Caco-2 (cell line): ENCODE data around the gene IMPDH1. TPM values are rescaled to one million over a fixed set of nuclear protein-coding genes. Genes with fewer than 3 reads are reported as not detected.
A peak's percentile ranks its signal among the peaks of the same experiment; 100 is the strongest.

ENCODE experiments used
- Bru-seq: library from RNA; stranded (reverse); fragments of 400-500 nt; gene quantifications from one replicate; lab custom pipeline; 2021; lab: Mats Ljungman, UMichigan
- BruChase-seq, 2 experiments: library from RNA; stranded (reverse); fragments of 400-500 nt; gene quantifications; one replicate each; lab custom pipeline; 2021; lab: Mats Ljungman, UMichigan
- BruUV-seq: library from RNA; stranded (reverse); fragments of 400-500 nt; replicated peaks from 2 replicates; lab custom pipeline; 2021; lab: Mats Ljungman, UMichigan
- CTCF ChIA-PET: fragments of 300-600 bp; sonication (Branson Sonifier 250); formaldehyde crosslinking; loops from one replicate; lab custom pipeline; 2022; ENCODE audit warnings: antibody characterized with exemption; lab: Charles Lee
- POLR2A ChIA-PET: fragments of 300-600 bp; sonication (Branson Sonifier 250); formaldehyde crosslinking; loops from one replicate; lab custom pipeline; 2022; ENCODE audit warnings: antibody characterized with exemption; lab: Charles Lee
- DNase-seq, 2 experiments: peaks; one replicate each; pipeline versions ENCODE4 v3.0.0 to v3.0.0-alpha.2; 2020 to 2022
- H3K27me3 ChIP-seq: replicated peaks from 2 replicates; pipeline ENCODE4 v1.6.0; 2011; ENCODE audit warnings: low read length; ENCODE audit not compliant: control insufficient read depth, insufficient read depth
- H3K36me3 ChIP-seq: 2 replicates; pipeline ENCODE4 v1.5.1; 2011; ENCODE audit warnings: low read length; ENCODE audit not compliant: control insufficient read depth, insufficient read depth
- H3K4me1 ChIP-seq: fragments of 250-450 bp; sonication (Bioruptor Pico); 2 replicates; pipeline ENCODE4 v1.5.1; 2020; ENCODE audit warnings: mild to moderate bottlenecking
- H3K4me3 ChIP-seq: 2 replicates; pipeline ENCODE4 v1.5.1; 2011; ENCODE audit warnings: low read depth, mild to moderate bottlenecking, control low read depth, low read length
- H3K9me3 ChIP-seq: fragments of 250-450 bp; sonication (Bioruptor Pico); 2 replicates; pipeline ENCODE4 v1.5.1; 2020; ENCODE audit warnings: mild to moderate bottlenecking, moderate library complexity
- H3K27ac Mint-ChIP-seq: one replicate; pipeline ENCODE4 v1.8.0; 2022; ENCODE audit warnings: mixed read lengths; ENCODE audit not compliant: unreplicated experiment
- H3K27me3 Mint-ChIP-seq: one replicate; pipeline ENCODE4 v1.8.0; 2022; ENCODE audit warnings: mixed read lengths; ENCODE audit not compliant: insufficient read depth, unreplicated experiment
- H3K36me3 Mint-ChIP-seq: one replicate; pipeline ENCODE4 v1.8.0; 2022; ENCODE audit warnings: mild to moderate bottlenecking, mixed read lengths; ENCODE audit not compliant: insufficient read depth, unreplicated experiment
- H3K4me1 Mint-ChIP-seq: one replicate; pipeline ENCODE4 v1.8.0; 2022; ENCODE audit warnings: low read depth, mixed read lengths; ENCODE audit not compliant: unreplicated experiment
- H3K4me3 Mint-ChIP-seq: one replicate; pipeline ENCODE4 v1.8.0; 2022; ENCODE audit warnings: mild to moderate bottlenecking, moderate library complexity, mixed read lengths; ENCODE audit not compliant: unreplicated experiment
- H3K9me3 Mint-ChIP-seq: one replicate; pipeline ENCODE4 v1.8.0; 2022; ENCODE audit warnings: mixed read lengths; ENCODE audit not compliant: unreplicated experiment
- intact Hi-C: fragments of 100-400 bp; cut with micrococcal nuclease; formaldehyde crosslinking; loops from one replicate; pipeline ENCODE4 v1.10.0; 2022; ENCODE audit not compliant: unreplicated experiment
- long read RNA-seq: library from polyadenylated mRNA; stranded (forward); transcript quantifications from one replicate; pipeline ENCODE4 v2.0.0, GENCODE V29; 2022
- total RNA-seq: library from RNA; stranded (reverse); gene quantifications from 2 replicates; pipeline ENCODE4 v1.2.3, GENCODE V29; 2022
- TF ChIP-seq, protein P1 (sequence below), 2 experiments: fragments of 200-600 bp in 1 of 2; IDR thresholded peaks; 1 replicate in 1 of 2; 2 replicates in 1 of 2; pipeline versions ENCODE4 v1.5.1 to v1.8.0; 2011 to 2022; ENCODE audit warnings: antibody characterized with exemption in 1 of 2, control low read depth in 1 of 2, inconsistent platforms in 1 of 2, low read depth in 1 of 2, low read length in 1 of 2, mild to moderate bottlenecking in 1 of 2, moderate library complexity in 1 of 2; ENCODE audit not compliant: insufficient read depth in 1 of 2, severe bottlenecking in 1 of 2, unreplicated experiment in 1 of 2

Gene IMPDH1
- total RNA-seq (39.9 and 43.5 TPM in 2 replicates), Bru-seq, nascent RNA (percentile 54 among the genes with signal in this experiment), BruChase-seq, experiment 1, labeled RNA remaining after a 2-hour chase (percentile 52 among the genes with signal in this experiment), BruChase-seq, experiment 2, labeled RNA remaining after a 6-hour chase (percentile 63 among the genes with signal in this experiment)
- long read RNA-seq, transcript IMPDH1-202 (15 exons, 2,479 nt): major isoform, 5 of 86 reads
- long read RNA-seq, partial matches to known transcripts: 59 of 86 reads
- long read RNA-seq, other reads (novel, unspliced or antisense): 21 of 86 reads

DNA sequence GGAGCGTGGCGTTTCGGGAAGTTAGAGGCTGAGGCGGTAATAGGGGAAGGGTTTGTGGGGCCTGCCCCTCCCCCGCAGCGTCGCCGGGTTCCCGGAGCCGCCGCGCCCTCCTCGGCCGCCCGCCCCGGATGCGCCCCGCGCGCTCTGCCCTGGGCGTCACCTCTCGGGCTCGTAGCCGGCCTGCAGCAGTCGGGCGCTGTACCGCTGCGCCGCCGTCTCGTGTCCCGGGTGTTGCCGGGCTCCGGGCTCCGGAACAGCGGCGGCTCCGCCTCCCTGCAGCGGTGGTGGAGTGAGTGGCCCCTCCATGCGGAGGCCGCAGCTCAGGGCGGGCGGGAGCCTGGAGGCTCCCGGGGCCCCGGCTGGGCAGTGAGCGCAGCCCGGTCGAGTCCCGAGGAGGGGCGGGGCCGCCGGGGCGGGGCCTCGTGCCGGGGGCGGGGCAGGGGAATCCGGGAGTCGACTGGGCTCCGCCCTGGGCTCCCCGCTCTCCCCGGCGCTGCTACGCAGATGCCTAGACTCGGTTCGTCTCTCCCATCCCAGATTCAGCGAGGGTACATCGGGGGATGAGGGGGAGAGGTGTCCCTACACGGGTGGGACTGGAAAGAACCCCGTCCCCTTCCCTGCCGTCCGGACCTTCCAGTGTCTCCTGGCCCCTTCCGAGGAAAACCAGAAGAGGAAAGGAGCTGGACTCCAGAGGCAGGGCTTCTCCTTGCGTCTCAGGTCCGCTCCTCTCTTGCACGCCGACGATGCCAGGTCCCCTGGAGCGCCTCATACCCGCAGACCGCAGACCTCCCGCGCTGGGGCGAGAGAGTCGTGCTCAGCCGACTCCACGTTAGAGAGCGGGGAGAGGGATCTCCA is at the start of gene IMPDH1:
Gene IMPDH1 (minus strand): TSS at position 387 of the 855 bp plus-strand sequence. CDS start 81 bp downstream, at position 306.
- H3K36me3 Mint-ChIP-seq: no peaks in the 10 kb centered on the region
- ChIA-PET CTCF (interaction anchor here (0.6 to 1.4 kb wide), 9 partner anchors 12 to 504 kb away, joined by 3 to 7 read pairs (median 4); no protein-coding TSS in a partner anchor), POLR2A (interaction anchor here (1.4 kb wide), 1 partner anchor 66 kb away, joined by 3 read pairs; the partner anchor contains the start of gene RBM28)
- H3K4me3 ChIP-seq: peak within 1 kb of the TSS; percentile 45
- no peaks in the 10 kb centered on the region for H3K27me3 Mint-ChIP-seq
- peak within 1 kb of the TSS; percentile 57 for H3K27ac Mint-ChIP-seq
- BruUV-seq: no TSS peak
- H3K9me3 ChIP-seq: no peaks in the 10 kb centered on the region; the same call in 1 of the 2 replicates
- intact Hi-C loops: loop anchor here (1.0 kb wide), 1 partner anchor 12 kb away; no protein-coding TSS in a partner anchor
- no peaks in the 10 kb centered on the region for H3K36me3 ChIP-seq
- TF ChIP-seq, protein P1, sequence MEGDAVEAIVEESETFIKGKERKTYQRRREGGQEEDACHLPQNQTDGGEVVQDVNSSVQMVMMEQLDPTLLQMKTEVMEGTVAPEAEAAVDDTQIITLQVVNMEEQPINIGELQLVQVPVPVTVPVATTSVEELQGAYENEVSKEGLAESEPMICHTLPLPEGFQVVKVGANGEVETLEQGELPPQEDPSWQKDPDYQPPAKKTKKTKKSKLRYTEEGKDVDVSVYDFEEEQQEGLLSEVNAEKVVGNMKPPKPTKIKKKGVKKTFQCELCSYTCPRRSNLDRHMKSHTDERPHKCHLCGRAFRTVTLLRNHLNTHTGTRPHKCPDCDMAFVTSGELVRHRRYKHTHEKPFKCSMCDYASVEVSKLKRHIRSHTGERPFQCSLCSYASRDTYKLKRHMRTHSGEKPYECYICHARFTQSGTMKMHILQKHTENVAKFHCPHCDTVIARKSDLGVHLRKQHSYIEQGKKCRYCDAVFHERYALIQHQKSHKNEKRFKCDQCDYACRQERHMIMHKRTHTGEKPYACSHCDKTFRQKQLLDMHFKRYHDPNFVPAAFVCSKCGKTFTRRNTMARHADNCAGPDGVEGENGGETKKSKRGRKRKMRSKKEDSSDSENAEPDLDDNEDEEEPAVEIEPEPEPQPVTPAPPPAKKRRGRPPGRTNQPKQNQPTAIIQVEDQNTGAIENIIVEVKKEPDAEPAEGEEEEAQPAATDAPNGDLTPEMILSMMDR (IDR thresholded peaks at IDR 0.05; ENCODE audit: insufficient read depth in 1 of 2, low read depth in 1 of 2, low read length in 1 of 2, severe bottlenecking in 1 of 2, unreplicated experiment in 1 of 2): no peak
- H3K4me3 Mint-ChIP-seq: peak within 1 kb of the TSS; percentile 88
- H3K4me1 ChIP-seq: peaks cover 21% of the 10 kb centered on the region
- peak; percentile 83 to 92 for DNase-seq
- H3K4me1 Mint-ChIP-seq: no peaks in the 10 kb centered on the region
- H3K9me3 Mint-ChIP-seq: no peaks in the 10 kb centered on the region
- no peaks in the 10 kb centered on the region for H3K27me3 ChIP-seq

DNA sequence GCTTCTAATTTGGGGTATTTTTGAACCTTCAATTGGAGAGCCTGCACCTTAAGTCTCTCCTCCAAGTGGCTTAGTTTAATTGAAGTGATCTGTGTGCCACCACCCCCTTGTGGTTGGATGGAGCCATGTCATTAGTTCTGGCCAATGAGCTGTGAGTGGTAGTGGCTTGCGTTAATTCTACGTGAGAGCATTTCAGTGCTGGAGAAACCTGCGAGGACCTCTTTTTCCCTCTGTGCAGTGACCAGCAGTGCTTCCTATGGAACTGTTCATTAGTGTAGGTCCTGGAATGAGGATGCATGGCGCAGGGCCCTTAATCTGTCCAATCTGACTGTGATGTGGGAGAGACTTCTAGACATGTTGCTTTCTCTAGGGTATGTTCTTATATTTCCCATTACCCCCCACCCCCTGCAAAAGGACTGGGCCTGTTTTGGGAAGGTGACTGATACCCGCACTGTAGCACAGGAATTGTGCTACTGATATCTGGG is 49.7 kb upstream of the IMPDH1 start:
- intact Hi-C loops: loop anchor here (1.0 kb wide), 2 partner anchors 32 to 61 kb away; no protein-coding TSS in a partner anchor
- no peak overlapping the region for H3K27ac Mint-ChIP-seq
- peaks cover 11% of the 10 kb centered on the region for H3K4me1 ChIP-seq
- CTCF ChIA-PET: interaction anchor here (0.5 to 3.9 kb wide), 20 partner anchors 10 to 149 kb away, joined by 3 to 226 read pairs (median 4); partner anchors contain the start of gene IMPDH1
- TF ChIP-seq, protein P1 (IDR thresholded peaks at IDR 0.05; ENCODE audit: insufficient read depth in 1 of 2, low read depth in 1 of 2, low read length in 1 of 2, severe bottlenecking in 1 of 2, unreplicated experiment in 1 of 2): peak; percentile 78 to 82
- no TSS peak for BruUV-seq
- no peaks in the 10 kb centered on the region for H3K9me3 ChIP-seq
- H3K4me3 ChIP-seq: no peak overlapping the region
- peak; percentile 57 to 76 for DNase-seq
- H3K4me3 Mint-ChIP-seq: no peak overlapping the region
- H3K4me1 Mint-ChIP-seq: peaks cover 24% of the 10 kb centered on the region
- H3K9me3 Mint-ChIP-seq: no peaks in the 10 kb centered on the region
- POLR2A ChIA-PET: interaction anchor here (0.5 to 0.7 kb wide), 2 partner anchors 24 to 534 kb away, joined by 3 to 5 read pairs; no protein-coding TSS in a partner anchor
- H3K36me3 ChIP-seq: peaks cover 5% of the 10 kb centered on the region
- no peaks in the 10 kb centered on the region for H3K27me3 Mint-ChIP-seq
- H3K27me3 ChIP-seq: no peaks in the 10 kb centered on the region
- H3K36me3 Mint-ChIP-seq: peaks cover 37% of the 10 kb centered on the region
